NOMO-1 (cell line): Measurements from ENCODE around the gene GLIS1.

Source experiments
- DNase-seq, 2 experiments: peaks; one replicate each; lab custom pipeline; 2025; ENCODE audit not compliant: unreplicated experiment in 2 of 2; lab: John Stamatoyannopoulos, UW

The GLIS1 gene

DNA sequence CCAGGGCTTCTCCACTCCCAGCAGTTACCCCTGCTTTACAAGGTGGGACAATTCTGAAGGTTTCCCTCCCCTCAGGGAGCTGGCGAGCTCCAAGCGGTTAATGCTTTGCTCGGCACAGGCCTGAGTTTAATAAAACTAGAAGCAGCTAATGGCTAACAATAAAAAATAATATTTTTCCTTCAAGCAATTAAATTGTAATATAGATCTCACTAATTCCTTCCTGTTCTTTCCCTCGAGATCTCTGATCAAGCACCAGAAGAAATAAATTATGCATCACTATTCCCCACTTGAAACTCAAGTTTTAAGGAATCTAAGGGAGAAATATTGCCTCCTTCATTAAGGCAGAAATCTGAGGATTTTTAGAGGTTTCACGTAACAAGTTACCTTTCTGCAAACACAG is 42.9 kb downstream of the GLIS1 start:
- DNase-seq, result no peak

DNA sequence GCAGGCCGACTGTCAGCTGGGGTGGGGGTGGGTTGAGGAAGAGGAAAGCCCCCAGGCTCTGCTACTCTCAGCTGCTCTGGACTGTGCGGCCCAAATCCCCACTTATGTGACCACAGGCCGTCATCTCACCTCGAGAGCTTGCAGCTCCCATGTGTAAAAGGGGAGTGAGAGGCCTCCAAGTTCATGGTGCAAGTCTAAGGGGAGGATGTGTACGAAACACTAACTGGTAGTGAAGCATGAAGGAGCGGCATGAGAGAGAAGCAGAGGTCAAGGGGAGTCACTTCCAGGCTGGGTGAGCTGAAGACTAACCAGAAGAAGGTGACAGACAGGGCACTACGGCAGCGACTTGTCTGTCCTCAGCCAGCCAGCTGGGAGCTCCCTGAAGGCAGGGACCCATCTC is 43.8 kb downstream of the GLIS1 start:
- no peak for DNase-seq

DNA sequence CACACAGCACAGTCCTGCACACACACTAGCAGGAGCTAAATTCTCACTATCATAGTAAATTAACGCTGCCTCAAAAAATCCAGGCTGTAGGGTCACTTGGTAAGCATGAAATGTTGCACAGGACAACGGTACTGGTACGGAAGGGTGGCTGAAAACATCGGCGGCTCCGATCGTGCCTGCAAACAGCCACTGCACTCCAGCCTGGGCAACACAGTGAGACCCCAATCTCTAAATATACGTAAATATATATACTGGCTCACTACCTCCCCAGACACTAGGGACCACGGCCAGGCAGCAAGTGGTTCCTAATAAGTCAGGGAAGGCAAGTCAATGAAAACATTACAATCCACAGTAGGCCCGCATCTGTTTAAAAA is 44.3 kb downstream of the GLIS1 start:
- no peak for DNase-seq

DNA sequence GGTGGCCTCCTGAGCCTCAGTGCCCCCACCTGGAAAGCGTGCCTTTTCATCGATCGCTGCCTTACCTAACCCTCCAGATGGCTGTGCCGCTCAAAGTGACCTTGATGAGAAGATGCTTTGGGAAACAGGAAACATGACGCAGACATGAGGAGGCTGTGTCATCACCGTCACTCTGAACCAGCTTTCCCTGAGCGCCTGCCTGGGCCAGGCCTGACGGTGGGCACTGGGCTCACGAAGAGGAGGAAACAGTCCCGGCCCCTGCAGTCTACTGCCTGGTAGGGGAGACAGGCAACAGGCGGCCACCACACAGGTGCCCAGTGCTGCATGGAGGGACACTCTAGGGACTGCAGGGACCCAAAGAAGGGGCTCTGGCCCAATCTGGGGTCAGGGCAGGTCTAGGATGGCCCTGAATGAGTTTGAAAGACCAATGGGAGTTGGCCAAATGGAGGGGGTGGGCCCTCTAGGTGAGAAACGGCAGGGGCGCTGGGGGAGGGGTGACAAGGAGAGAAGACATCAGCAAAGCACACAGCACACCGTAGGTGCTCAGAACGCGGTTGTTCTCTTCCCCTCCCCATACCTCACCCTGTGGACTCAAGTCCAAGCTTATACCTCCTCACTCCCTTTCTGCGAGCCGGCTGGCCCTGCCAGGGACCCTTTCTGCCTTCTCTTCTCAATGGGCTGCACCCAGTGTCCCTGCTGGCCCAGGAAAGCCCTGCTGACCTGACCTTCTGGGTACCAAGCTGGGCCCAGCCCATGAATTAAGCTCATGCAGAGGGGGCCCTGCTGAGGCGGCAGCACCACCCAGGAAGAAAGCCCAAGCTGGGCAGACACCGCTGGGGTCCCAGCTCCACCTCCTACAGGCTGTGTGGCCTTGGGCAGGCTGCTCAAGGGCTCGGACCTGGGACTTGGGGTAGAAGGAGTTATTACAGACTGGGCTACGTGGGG is 44.9 kb downstream of the GLIS1 start:
- DNase-seq, result no peak

DNA sequence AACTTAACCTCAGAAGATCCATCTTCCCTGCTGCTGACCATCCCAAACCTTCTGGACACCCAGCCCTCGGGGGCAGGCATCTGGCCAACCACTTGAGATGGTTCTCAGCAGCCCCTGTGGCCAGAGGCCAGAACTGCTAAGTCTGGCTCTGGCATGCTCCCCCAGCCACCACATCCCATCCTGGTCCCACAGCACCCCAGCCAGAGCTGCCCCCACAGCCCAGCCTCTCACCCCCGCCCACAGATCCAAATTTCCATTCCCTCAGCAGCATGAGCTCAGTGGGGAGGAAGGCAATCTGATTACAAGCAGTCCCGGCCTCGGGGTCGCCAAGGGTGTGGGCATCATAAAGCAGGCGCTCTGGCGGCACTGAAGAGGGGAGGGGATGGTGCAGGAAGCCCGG is 45.6 kb downstream of the GLIS1 start:
- no peak for DNase-seq

DNA sequence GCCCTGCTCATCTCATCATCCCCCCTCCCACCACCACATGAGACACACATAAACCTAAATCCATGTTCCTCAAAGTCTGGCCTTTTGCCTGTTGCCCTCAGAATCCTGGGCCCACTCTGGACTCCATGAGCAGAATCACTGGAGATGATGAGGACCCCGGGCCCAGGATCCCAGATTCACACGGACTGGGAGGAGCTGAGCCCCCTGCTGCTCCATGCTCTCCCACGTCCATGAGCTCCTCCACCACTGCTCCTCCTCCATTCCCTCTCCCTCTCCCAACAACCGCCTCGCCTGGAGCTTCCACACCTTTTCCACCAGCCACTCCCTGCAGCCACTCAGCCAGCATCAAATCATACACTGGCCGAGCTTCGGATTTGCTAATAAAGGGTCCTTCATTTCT is 47.6 kb downstream of the GLIS1 start:
- no peak for DNase-seq

DNA sequence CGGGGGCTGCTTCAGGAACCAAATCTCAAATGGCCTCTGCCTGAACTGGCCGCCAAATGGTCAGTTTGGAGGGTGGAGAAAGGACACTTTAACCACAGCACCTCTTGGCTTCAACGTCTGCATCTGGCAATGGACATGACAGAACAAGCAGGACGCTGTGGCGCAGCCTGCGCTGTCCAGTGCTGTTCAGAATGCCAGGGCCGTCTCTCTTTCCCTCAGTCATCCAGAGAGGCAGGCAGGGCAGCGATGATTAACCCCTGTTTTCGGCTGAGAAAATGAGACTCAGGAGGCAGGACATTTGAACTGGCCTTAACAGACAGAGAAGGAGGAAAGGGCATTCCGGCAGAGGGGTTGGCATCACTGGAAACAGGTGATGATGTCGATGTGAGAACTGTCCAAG is 48.6 kb downstream of the GLIS1 start:
- no peak for DNase-seq

DNA sequence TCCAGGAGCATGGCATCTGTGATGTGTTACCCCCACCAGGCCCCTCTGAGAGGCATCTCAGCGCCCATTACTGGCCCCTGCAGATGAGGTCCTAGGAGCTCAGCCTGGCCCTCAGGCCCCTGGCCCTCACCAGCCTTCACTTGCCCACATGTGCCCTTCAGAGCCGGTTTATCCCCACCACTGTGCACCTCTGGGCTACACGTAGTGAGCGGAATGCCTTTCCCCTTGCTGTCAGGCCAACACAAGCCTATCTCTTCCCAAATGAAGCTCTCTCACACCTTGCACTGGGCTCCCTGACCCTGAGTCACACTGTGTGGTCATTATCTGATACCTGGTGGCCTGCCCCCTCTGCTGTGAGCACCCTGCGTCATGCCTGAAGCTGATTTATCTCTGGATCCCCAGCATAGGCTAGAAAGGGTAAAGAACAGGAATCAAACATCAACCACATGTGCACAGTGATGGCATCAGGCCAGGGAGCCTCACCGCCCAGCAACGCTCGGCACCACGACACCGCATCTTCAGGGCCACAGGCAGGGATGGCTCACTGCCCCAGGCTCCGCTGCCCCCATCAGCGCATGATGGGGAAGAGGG is 49.1 kb downstream of the GLIS1 start:
- no peak for DNase-seq

DNA sequence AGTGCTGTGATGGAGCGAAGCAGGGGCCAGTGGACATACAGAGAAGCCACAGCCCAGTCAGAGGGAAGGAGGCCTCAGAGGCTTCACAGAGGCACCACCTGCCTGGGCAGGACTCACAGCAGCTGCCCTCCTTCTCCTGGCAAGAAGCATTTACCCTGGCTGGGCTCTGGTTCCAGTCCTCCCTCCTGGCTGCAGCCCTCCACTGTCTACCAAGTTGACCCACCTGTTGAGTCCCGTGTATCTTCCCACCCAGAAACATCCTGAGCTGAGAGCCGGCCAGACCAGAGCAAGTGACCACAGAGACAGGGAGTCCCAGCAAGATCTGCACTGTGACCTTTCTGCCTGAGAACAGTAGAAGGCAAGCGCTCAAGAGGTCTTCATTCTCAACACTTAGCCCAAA is 49.7 kb downstream of the GLIS1 start:
- DNase-seq, result no peak

DNA sequence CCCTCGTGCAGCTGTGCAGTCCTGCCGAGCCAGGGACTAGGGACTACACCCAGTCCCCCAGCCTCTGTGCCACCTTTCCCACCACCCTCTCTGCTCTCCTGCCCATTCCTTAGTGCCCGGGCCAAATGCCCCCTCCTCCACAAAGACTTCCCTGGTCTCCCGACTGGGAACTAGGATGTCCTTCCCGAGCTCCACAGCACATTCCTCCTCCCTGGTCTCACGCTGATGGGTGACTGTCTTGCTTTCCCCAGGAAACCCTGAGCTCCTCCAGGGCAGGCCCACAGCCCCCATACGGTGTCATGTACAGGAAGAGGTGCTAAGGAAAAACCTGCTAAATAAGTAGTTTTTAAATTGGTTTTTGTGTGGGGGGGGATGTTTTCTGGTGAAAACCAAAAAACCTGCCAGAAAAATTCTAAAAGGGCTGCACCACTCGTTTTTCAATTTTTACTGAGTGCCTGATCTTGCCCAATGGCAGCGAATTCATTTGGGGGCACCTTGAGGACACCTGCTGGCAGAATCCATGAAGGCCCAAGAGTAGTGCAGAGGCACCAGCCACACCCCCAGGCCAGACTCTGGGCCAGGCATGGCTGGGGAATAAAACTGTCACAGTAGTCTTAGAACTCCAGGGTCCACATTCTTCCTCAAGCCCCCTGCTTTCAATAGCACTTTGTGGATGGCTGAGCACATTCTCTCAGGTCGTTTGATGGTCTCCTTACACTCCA is 50.4 kb downstream of the GLIS1 start:
- no peak for DNase-seq

DNA sequence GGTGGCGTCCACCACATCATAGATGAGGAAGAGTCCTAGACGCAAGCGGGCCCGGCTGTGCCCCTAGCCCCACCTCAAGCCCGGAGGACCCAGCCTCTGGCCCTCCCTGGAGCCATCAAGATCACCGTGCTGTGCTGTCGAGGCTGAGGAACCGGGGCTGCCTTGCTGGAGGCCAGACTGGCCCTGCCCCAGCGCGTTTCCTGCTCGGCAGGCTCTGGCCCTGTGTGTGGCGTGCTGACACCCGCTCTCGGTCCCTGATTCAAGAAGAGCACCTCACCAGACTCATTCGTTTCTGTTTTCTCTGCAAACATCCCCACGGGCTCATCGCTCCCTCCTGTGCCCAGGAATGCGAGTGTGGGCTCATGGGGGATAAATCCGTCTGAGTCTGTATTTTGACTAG is 51.1 kb downstream of the GLIS1 start:
- no peak for DNase-seq

DNA sequence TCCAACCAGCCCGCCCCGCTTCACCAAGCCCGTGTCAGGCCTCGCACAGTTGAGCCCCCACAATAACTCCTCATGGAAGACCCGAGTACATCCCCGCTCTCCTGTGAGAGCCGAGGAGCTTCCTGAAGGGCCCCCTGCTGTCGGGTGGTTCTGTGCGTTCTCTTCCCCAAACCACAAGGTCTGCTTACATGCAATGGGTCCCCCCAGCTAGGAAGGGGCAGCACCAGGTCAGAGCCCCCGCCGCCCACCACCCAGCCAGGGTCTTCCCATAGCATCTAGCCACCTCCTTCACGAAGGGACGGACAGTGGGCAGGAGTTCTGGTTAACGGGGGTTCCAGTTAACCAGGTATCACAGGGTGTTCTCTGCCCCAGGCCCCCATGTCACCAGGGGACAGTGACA is 51.5 kb downstream of the GLIS1 start:
- DNase-seq, result no peak

DNA sequence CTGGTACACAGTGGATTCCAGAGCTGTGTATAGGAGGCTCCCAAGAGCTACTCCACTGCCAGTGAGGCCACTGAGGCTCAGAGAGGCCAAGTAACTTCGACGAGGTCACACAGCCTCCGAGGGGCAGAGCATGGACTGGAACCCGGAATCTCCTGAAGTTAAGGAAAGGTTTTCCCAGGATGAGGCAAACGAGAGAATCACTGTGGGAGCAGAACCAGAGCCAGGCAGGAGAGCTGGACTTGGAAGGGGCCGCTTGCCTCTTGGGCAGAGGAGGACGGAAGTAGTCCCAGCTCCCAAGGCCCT is 52.0 kb downstream of the GLIS1 start:
- DNase-seq, result no peak

DNA sequence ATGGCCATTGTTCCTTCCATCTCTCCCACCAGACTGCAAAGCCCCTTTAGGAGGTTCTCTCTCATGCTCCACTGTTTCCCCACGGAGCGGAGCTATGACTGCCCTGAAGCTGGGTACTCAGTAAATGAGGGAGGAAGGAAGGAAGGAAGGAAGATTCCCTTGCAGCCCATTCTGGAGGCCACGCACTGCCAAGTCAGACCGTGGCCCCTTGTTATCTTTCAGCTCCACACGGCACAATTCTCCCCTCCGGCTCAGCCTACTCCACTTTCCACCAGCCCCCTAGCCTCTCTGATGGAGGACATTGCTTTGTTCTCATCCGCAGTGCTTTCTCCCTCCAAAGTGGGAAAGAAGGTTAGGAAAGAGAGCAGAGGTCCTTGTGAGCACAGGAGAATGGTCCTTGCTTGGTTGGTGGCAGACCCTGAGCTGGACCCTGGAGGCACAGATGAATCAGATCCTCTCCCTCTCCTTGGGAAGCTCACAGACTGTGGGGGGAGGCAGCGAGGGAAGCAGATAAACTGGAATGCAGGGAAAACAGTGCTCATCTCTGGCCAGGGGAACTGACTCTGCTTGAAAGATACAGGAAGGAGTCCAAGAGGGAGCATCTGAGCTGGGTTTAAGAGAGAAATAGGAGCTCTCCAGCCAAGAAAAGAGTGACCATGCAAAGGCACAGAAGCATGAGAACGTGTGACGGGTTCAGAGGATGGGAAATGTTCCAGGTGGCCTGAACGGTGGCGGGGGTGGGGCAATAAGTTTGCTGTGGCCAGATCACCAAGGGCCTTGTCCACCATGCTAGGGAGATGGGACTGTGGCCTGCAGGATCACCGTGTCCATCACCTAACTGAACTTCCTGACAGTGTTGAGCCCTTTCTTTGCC is 52.6 kb downstream of the GLIS1 start:
- DNase-seq, result no peak

DNA sequence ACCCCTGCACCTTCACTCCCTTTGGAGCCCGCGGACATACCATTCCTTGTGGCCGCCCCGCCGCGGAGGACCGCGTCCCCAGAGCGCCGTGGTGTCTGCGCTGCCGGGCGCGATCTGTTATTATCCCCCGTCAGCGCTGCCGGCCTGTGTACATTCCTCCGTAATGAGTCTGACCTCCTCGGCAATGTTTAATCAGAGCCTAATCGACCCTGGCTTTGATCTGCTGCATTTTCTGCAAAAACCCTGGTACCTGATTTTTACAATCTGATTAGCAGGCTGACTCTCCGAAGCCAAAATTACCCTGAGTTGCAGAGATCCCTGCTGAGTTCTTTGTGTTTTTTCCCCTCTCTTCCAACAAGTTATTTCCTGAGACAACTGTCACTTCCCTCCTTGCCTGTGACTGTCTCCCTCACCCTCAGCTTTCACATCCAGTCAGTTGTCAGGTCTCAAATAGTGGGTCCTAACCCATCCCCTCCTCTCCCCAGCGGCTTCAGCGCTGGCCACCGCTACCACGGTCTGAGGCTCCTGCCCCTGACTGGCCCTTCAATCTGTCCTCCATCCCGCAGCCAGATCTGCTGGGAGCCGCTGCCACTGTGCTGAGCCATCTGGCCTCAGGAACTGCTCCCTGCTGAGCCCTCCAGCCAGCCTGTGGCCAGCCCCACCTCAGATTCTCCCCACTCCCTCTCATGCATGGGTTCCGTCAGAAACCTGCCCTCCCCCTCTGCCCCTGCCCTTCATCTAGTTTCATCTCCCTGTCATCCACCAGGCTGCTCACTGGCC is 53.5 kb downstream of the GLIS1 start:
- no peak for DNase-seq

DNA sequence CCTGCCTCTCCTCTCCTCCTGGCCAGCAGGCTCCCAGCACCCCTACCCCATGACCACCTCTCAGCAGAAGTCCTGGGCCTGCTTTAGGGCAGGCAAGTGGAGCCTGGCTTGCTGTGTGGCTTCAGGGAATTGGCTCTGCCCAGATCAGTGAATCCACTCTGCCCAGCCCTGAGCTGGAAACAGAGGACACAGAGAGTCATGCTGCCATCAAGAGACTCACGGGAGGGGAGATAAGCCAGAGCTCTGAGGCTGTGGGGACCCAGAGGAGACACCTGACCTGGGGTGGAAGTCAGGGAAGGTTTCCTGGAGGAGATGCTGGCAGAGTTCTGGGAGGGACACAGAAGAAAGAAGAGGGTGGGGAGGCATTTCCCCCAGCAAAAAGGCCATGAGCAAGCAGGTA is 54.2 kb downstream of the GLIS1 start:
- DNase-seq, result no peak

DNA sequence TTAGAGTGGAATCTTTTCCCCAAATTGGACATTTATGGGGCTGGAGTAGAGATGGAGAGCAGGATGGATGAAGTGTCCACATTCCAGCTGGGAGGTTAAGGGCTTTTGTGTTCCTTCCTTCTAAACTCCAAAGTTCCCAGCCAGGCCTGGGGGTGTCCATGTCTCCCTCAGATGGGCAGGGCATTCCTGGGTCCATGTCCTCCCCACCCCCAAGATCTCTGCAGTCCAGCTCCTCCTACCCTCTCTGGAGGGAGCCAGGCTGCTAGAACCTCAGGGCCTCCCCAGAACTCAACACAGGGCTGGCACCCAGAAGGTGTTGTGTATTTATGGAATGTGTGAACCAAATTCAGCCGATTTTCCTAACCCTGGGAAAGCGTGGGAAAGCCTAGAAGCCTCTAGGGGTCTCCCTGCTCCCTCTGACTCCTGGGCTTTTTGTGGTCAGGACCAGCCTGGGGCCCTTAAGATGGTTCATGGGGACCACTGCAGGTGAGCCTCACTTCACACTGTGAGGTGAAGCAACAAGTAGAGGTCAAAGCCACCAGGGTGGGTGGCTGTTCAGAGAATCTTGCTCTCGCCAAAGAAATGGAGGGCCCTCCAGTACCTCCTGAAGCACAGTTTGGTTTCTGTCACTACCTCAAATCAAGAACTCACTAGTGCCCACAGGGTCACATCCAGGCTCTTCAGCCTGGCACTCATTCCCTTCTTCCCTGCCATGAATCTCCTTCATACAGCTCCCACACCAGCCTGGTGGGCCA is 54.8 kb downstream of the GLIS1 start:
- no peak for DNase-seq

DNA sequence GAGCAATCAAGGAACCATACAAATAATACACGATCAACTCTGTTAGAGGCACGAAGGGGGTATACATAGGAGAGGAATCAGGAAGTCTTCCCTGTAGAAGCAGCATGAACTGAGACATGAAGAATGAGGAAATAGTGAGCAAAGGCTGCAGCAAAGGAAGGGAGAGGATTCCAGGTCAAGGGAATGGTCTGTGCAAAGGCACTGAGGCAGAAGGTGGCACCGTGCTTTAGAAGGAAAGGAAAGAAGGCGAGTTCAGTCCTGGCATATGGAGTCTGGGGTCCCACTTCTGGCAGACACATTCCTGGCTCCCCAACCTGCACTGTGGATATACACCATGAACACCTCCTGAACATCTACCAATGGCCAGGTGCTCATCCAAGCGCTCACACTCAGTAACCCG is 56.1 kb downstream of the GLIS1 start:
- DNase-seq, result no peak

DNA sequence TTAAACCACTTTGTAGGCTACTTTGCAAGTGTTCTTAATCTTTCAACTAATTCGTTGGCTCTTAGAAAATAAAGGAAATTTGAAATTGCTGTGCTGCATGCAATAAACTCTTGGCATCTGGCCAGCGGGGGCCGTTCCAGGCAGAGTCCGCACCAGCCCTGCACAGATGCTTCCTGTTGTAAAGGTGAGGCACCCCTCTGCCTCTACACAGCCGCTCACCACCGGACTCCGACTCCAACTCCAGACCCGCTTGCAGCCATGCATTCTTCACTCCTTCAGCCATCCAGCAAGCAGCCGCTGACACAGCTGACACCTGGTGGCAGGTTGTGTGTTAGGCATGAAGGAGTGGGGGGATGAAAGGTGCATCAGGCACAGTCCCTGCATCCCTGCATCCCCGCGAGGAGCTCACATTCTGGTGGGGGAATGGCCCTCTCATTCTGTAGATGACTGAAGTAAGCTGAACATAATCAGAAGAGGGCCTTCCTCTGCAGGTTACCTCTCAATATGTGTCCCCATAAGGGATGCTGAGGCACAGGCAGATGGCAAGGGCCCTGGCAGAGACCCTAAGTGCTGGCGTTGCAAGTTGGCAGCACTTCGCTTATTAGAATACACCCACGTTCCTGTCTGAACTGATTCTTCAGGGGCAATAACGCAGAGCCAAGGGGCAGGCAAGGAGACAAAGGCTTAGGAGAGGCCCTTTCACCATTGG is 56.8 kb downstream of the GLIS1 start:
- DNase-seq, result peak in 1 of 2 experiments; percentile 15
